Adrenal gland (tissue), 12 donors: ENCODE measurements around the gene DIAPH2. TPM values are rescaled to one million over a fixed set of nuclear protein-coding genes. Genes with fewer than 3 reads are reported as not detected.

ENCODE experiments used
- DNase-seq, 7 donors: peaks; one replicate each; pipeline ENCODE4 v3.0.0-alpha.2; 2019 to 2020
- H3K27ac ChIP-seq, 5 donors: fragments of 200-600 bp; sonication (generic) in 4 of 5; 1 replicate in 3 of 5; 2 replicates in 2 of 5; pipeline versions ENCODE4 v1.5.1 to v1.8.0; 2016 to 2020; ENCODE audit warnings: mild to moderate bottlenecking in 1 of 5
- H3K27me3 ChIP-seq: fragments of 200-600 bp; 2 replicates; pipeline ENCODE4 v1.8.0; 2021
- H3K36me3 ChIP-seq, 2 donors: fragments of 200-600 bp; replicated peaks in 1 of 2; 1 replicate in 1 of 2; 2 replicates in 1 of 2; pipeline versions ENCODE4 v1.5.1 to v1.8.0; 2018 to 2022
- H3K4me1 ChIP-seq, 2 donors: fragments of 200-600 bp; replicated peaks in 1 of 2; 1 replicate in 1 of 2; 2 replicates in 1 of 2; pipeline versions ENCODE4 v1.5.1 to v1.8.0; 2018 to 2021
- H3K4me3 ChIP-seq, 4 donors: fragments of 200-600 bp; sonication (generic) in 3 of 4; one replicate each; pipeline ENCODE4 v1.5.1; 2016 to 2018
- H3K9me3 ChIP-seq, 3 donors: fragments of 200-600 bp; sonication (generic) in 1 of 3; replicated peaks in 1 of 3; 1 replicate in 2 of 3; 2 replicates in 1 of 3; pipeline versions ENCODE4 v1.5.1 to v1.8.0; 2016 to 2021
- CTCF ChIP-seq, 6 experiments: fragments of 450-650 bp in 4 of 6; fragments of 200-600 bp in 2 of 6; sonication (generic) in 1 of 6; IDR thresholded peaks; 1 replicate in 5 of 6; 2 replicates in 1 of 6; pipeline versions ENCODE4 v1.5.1 to v1.8.0; 2016 to 2021; ENCODE audit warnings: antibody characterized with exemption in 6 of 6, mild to moderate bottlenecking in 2 of 6, moderate library complexity in 1 of 6
- POLR2A ChIP-seq, 2 donors: fragments of 450-650 bp; IDR thresholded peaks; one replicate each; pipeline ENCODE4 v1.6.1; 2017; ENCODE audit warnings: antibody characterized with exemption in 2 of 2, mild to moderate bottlenecking in 2 of 2, moderate library complexity in 1 of 2
- WGBS, 4 donors: extraction: QIAGEN DNeasy Blood & Tissue Kit in 2 of 4; methylation state at CpG; one replicate each; pipeline versions ENCODE4 v1.1.5 to v1.1.7; 2013 to 2017; 5-methylcytosine and 5-hydroxymethylcytosine counted together
- intact Hi-C, 2 donors: fragments of 100-400 bp; cut with DNase I; formaldehyde crosslinking; loops; one replicate each; pipeline versions ENCODE4 v1.14.1 to v1.15.0; 2022 to 2023
- polyA plus RNA-seq, 3 donors: library from polyadenylated mRNA; stranded (reverse); fragments of 200-250 nt in 2 of 3; fragments of 350-450 nt in 1 of 3; fragmentation: Illumina TruSeq in 1 of 3; extraction: RNeasy Lipid Tissue Mini Kit (QIAGEN cat#74804) in 1 of 3; gene quantifications; one replicate each; pipeline ENCODE4 v1.2.3, GENCODE V29; 2013 to 2014
- total RNA-seq, 9 donors: library from RNA; depleted of rRNA in 4 of 9; stranded (reverse); fragments of >200 nt in 4 of 9; fragments of 120-200 nt in 1 of 9; fragmentation: NEBNext Ultra II Directional in 1 of 9; extraction: Animal tissue kit (Norgen Biotek cat#: 25700) in 1 of 9; gene quantifications; one replicate each; pipeline versions ENCODE4 v1.1.0 to v1.2.4, GENCODE V29; 2013 to 2023
- donor health status: healthy with polysubstance abuse.
- donor health status: Bipolar disorder and iron deficiency.
- donor health status: DM: yes; HTN: yes; CAD: no.
- donor health status: DM: no; HTN: no; CAD: no.
- donor health status: DM: no; HTN: no; CAD: no.
- donor health status: DM: yes; HTN: yes; CAD: no.

The DIAPH2 gene
- total and polyA plus RNA-seq, 12 donors, result 3.2 to 33.3 (median 12.3) TPM

- 89 to 97% (median 94%) methylated on average over 3 of the region's 3 CpGs for WGBS, 4 donors
- Histone ChIP-seq H3K9me3 (no peaks in the 10 kb centered on the region), H3K27me3 (no peaks in the 10 kb centered on the region), H3K4me3 (no peak overlapping the region), H3K27ac (no peak overlapping the region), H3K4me1 (no peaks in the 10 kb centered on the region), H3K36me3 (no peaks in the 10 kb centered on the region)
- TF ChIP-seq CTCF (IDR thresholded peaks at IDR 0.05), result no peak
- no peak for TF ChIP-seq POLR2A (IDR thresholded peaks at IDR 0.05)
- no peak for DNase-seq
- intact Hi-C loops, result no loop called here
Observed at GRCh38 chrX:97384685-97385084, 700.0 kb downstream of the DIAPH2 start.

DNA sequence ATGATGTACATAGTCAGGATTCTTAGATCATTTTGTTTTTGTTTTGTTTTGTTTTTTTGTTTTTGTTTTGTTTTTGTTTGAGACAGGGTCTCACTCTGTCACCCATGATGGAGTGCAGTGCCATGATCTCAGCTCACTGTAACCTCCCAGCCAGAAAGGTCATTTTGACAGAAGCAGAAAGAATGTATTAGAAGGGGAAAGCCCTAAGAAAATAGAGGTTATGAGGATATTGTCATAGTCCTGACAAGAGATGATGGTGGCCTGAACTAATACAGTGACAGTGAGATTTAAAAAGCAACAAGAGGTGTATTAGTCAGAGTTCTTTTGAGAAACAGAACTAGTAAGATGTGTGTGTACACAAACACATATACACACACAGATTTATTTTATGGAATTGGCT lies 702.4 kb downstream of the DIAPH2 start:
- Histone ChIP-seq H3K4me1 (no peaks in the 10 kb centered on the region), H3K9me3 (no peaks in the 10 kb centered on the region), H3K27ac (no peak overlapping the region), H3K27me3 (no peaks in the 10 kb centered on the region), H3K36me3 (no peaks in the 10 kb centered on the region), H3K4me3 (no peak overlapping the region)
- TF ChIP-seq CTCF (IDR thresholded peaks at IDR 0.05) (no peak), POLR2A (IDR thresholded peaks at IDR 0.05) (no peak)
- intact Hi-C loops, result no loop called here
- no peak for DNase-seq

DNA sequence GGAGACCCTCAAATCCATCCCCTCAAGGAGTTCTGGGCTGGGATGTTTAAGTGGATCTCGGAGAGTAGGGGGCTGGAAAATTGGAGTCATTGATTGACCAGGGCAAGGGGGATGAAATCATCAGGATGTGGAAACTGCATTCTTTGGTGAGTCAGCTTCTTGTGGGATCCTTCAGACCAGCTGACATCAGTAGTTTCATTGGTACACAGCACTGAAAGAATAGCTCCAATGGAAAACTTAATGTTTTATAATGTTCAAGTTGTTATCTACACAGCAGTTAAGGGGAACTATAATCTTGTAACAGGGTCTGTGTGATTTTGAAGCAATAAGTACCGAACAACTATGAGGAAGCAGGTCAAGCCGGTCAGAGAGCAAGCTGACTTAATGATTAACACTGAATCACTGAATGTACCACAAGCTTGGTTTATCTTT lies 705.1 kb downstream of the DIAPH2 start:
- Histone ChIP-seq H3K27ac (no peak overlapping the region), H3K36me3 (no peaks in the 10 kb centered on the region), H3K4me3 (no peak overlapping the region), H3K4me1 (no peaks in the 10 kb centered on the region), H3K9me3 (no peaks in the 10 kb centered on the region), H3K27me3 (no peaks in the 10 kb centered on the region)
- TF ChIP-seq POLR2A (IDR thresholded peaks at IDR 0.05) (no peak), CTCF (IDR thresholded peaks at IDR 0.05) (no peak)
- peak in 2 of 7 donors; percentile 1 to 12 for DNase-seq
- intact Hi-C loops, result no loop called here
- 73 to 90% (median 80%) methylated on average over 2 to 3 of the region's 3 CpGs for whole genome bisulfite sequencing, 4 donors

- DNase-seq, result no peak
- WGBS, 4 donors, result 67 to 95% (median 78%) methylated on average over 3 of the region's 3 CpGs
- no peaks in the 10 kb centered on the region for H3K36me3 ChIP-seq
- no peak for TF ChIP-seq CTCF (IDR thresholded peaks at IDR 0.05)
- no peak for TF ChIP-seq POLR2A (IDR thresholded peaks at IDR 0.05)
- intact Hi-C loops, result no loop called here
- no peak overlapping the region for H3K27ac ChIP-seq
- H3K4me3 ChIP-seq, result no peak overlapping the region
- H3K4me1 ChIP-seq, result peaks cover 0 to 3% of the 10 kb centered on the region in 2 donors
- no peaks in the 10 kb centered on the region for H3K9me3 ChIP-seq
- no peaks in the 10 kb centered on the region for H3K27me3 ChIP-seq
Observed at GRCh38 chrX:97397371-97397770, 712.7 kb downstream of the DIAPH2 start.
